Measurements from ENCODE around the gene RPL22L1.

DNA sequence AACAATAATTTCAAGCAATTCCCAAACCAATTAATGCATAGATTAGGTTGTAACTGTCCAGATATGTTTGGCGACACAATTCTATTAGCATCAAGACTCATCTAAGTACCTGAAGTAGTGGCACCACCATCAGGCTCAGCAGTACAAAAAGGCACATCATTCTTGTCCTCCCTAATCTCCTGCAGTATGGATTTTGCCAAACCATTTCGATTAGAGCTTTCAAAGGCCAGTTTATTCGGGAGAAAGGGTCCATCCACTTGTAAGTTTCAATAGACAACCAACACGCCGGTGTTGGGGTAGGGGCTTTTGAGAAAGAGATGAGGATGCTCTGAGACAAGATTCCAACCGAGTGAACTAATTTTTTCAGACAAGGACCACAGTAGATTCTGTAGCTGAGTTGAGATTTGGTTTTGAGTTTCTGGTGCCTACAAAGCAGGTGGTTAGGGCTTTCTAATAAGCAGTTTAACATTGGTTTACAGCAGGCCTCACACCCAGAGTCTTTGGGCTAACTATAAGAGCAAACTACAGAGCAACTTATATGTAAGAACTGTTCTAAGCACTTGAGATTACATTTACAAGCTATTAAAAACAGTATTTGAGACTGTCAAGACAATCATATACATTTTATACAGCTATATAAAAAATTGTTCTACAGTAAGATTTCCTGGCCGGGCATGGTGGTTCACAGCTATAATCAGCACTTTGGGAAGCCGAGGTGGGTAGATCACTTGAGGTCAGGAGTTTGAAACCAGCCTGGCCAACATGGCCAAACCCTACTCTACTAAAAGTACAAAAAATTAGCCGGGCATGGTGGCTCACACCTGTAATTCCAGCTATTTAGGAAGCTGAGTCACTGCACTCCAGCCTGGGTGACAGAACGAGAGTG is 4.5 kb downstream of the RPL22L1 start:
- TF ChIP-seq POLR2AphosphoS5 (IDR thresholded peaks at IDR 0.05; ENCODE audit: low read depth, low read length) (no peak), TAF1 (IDR thresholded peaks at IDR 0.05; ENCODE audit: low read depth, low read length) (no peak), POLR2A (IDR thresholded peaks at IDR 0.05; ENCODE audit: low read depth, low read length) (peak; percentile 55), PAX5 (IDR thresholded peaks at IDR 0.05; ENCODE audit: insufficient read depth, low read length, severe bottlenecking) (no peak), SPI1 (IDR thresholded peaks at IDR 0.05; ENCODE audit: low read depth, low read length) (no peak), POU2F2 (IDR thresholded peaks at IDR 0.05; ENCODE audit: low read depth, low read length) (0 out of 2 replicates have a peak, but pooled peaks have one; percentile 27)
